GM20000 (cell line): ENCODE measurements around the gene RTKN.
"Not testable (repeated sequence)": the region's sequence is repeated elsewhere in the genome, so short reads cannot be mapped to it uniquely, and the experiment has no call there.

ENCODE experiments used
- DNase-seq: peaks from one replicate; pipeline ENCODE4 v3.0.0; 2012; ENCODE audit warnings: low spot score
- TF ChIP-seq, protein P1 (sequence below): IDR thresholded peaks from 2 replicates; pipeline ENCODE4 v1.5.1; 2012; ENCODE audit warnings: mild to moderate bottlenecking, control low read depth; ENCODE audit errors: extremely low read depth, missing control alignments

Gene RTKN

DNA sequence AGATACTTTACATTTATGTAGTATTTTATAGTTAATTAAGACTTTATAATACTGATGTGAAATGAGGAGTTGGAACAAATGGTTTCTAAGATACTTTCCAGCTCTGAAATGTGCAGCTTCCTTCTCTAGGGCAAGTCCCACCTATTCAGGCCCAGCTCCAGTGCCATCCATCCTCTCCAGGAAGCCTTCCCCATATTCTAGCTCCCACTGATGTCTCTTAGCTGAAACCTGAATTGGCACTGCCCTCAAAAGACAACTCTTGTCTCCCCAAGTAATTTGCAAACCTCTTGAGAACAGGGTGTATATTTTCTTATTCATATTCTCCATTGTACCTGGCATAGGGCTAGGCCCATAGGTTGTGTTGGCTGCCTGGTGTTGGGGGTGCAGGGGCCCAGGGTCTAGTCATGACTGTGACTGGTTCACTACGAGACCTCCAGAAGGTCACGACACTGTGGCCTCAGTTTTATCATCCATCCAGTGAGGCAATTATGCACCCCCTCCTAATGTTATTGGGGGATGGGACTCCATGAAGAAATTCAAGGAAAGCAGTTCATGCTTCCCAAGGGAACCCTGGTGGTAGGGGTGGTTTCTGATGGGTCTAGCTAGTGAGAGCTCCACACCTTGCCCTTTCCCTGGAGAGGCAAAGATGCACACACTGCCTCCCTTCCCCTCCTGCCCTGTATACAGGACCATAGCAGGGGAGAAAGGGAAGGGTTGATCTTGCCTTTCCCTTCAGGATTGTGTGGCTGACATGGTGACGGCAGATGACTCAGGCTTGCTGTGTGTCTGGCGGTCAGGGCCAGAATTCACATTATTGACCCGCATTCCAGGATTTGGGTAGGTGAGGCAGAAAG, 17.4 kb downstream of the RTKN start:
- TF ChIP-seq, protein P1, sequence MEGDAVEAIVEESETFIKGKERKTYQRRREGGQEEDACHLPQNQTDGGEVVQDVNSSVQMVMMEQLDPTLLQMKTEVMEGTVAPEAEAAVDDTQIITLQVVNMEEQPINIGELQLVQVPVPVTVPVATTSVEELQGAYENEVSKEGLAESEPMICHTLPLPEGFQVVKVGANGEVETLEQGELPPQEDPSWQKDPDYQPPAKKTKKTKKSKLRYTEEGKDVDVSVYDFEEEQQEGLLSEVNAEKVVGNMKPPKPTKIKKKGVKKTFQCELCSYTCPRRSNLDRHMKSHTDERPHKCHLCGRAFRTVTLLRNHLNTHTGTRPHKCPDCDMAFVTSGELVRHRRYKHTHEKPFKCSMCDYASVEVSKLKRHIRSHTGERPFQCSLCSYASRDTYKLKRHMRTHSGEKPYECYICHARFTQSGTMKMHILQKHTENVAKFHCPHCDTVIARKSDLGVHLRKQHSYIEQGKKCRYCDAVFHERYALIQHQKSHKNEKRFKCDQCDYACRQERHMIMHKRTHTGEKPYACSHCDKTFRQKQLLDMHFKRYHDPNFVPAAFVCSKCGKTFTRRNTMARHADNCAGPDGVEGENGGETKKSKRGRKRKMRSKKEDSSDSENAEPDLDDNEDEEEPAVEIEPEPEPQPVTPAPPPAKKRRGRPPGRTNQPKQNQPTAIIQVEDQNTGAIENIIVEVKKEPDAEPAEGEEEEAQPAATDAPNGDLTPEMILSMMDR: no peak
- DNase-seq: no peak

DNA sequence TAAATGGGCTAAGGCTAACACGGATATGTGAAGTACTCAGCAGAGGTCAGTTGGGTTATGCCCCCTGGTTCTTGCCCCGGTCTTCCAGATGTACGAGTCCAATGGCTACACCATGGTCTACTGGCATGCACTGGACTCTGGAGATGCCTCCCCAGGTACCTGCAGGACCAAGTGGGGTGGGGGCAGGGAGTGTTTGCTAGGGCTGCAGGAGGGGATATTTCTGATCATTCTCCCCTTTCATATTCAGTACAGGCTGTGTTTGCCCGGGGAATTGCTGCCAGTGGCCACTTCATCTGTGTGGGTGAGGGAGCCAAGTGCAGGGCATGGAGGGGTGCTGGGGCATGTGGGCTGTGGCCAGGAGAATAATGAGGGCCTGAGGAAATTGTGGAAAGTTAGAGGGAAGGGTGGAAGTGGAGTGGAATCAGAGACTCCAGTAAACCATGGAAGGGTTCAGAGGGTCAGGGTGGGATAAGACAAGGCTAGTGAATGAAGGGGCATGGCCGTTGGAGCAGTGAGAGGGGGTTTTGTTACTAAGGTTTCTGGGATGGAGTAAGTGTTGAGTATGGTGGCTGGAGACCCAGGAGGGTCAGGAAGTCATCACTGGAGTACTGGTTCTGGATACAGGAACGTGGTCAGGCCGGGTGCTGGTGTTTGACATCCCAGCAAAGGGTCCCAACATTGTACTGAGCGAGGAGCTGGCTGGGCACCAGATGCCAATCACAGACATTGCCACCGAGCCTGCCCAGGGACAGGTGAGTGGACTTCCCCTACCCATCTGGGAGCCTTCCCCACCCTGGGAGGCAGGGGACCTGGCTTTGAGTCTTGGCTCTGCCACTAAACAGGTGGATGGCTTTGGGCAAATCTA, 18.3 kb downstream of the RTKN start:
- TF ChIP-seq, protein P1: no peak

DNA sequence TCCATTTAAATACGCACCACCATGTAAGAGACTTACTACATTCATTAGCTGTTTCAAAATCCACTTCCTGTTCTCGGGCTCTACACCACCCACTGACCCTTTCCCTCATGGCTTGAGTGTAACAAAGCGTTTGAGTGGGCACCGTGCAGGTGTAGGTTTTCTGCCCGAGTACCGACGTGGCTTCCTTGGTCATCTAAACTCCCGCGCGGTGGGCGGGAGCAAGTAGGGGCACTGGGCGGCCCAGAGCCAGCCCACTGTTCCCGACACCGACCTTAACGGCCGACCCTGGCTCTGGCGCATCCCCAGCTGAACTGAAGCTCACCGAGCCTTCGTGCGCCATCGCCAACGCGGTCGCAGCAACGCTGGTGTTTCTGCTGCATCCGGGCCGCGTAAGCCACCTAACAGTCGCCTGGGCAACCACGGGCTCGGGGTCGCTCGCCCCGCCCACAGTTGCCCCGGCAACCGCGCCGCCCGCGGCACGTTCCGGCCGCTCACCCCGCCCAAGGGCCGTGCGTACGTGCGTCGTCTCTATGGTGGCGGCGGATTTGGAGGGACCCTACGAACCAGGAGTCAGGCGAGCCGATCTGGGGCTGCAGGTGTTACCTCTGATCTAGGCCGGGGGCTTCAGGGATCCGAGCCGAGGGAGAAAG, 20.4 kb downstream of the RTKN start, which contains the start of the genes C2orf81 and WDR54:
TSS of gene C2orf81 (minus strand) at position 399 of the 650 bp plus-strand sequence. CDS start at position 340, 59 bp downstream.
TSS of gene WDR54 (plus strand) at position 510 of the 650 bp plus-strand sequence. CDS start 424 bp downstream, outside the sequence.
- peak; percentile 98 for DNase-seq
- TF ChIP-seq, protein P1: no peak

More for the DNA sequence above, 18.3 kb downstream of the RTKN start:
- no peak for DNase-seq

DNA sequence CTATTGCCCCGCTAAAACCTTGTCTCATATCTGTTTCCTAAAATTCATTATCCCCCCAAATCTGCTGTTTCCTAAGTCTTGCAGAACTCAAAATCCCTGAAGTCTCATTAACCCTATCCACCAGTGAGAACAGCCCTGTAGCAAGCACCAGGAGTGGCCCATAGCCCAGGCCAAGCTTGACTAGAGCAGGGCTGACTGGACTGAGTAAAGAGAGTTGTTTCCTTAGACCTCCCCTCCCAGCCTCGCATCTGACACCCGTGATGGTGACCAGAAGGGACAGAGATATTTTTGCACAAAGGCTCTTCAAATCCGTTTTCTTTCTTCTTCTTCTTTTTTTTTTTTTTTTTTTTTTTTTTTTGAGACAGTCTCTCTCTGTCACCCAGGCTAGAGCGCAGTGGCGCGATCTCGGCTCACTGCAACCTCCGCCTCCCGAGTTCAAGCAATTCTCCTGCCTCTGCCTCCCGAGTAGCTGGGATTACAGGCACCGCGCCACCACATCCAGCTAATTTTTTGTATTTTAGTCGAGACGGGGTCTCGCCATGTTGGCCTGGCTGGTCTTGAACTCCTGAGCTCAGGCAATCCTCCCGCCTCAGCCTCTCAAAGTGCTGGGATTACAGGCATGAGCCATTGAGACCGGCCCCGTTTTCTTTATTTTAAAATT, 21.2 kb downstream of the RTKN start:
- not testable (repeated sequence) for DNase-seq

DNA sequence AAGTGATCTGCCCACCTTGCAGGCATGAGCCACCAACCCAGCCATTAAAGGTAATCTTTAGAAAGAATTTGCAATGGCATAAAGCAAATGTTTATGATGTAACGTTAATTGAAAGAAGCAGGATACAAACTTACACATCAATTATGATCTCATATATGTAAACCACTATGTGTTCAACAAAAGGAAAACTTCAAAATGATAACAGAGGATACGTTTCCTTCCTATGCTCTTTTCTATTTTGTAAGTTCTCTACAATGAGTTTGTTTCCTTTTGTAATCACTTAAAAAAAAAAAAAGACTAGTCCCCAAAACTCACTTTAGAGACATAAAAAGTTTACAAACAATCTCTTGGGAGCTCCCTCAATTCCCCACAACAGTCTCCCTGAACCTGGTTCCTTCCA, 21.7 kb downstream of the RTKN start:
- no peak for DNase-seq

DNA sequence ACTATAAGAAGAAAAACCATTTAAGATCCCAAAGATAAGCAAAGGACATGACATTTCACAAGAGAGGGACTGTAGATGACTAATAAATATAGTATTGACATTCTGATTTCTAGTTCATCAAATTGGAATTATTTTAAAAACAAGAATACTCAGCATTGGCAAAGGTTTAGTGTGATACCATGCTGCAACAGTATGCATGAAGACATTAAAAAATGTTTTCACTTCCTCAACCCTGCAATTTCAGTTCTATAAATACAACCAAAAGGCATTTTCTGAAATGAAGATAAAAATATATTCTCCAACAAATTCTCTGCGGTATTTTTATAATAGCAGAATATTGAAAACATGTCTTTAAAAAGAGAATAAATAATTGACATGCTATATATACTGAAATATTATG, 22.4 kb downstream of the RTKN start:
- DNase-seq: no peak
- TF ChIP-seq, protein P1: no peak

More for the DNA sequence above, 21.7 kb downstream of the RTKN start:
- TF ChIP-seq, protein P1: no peak

DNA sequence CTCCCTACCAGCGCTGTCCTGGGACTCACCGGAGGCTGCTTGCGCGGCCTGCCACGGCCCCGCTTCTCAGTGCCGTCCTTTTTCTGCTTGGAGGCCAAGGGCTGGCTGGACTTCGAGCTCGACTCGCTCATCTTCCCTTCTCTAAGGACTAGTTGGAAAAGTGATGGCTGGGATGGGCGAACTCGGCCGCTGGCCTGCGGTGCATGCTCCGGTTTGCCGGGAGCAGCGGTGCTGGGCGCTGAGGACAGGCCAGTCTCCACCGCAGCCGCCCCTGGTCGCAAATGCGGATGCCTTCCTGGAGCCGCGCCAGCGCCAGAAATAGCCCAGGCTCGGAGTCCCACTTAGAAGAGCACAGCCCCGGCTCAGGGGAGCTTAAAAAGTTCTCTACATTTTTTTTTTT, 23.4 kb downstream of the RTKN start:
- TF ChIP-seq, protein P1: no peak

More for the DNA sequence above, 23.4 kb downstream of the RTKN start:
- DNase-seq: no peak
